C4-2B (cell line): ENCODE data around the gene PCDHGA2.

ENCODE experiments used
- H3K27ac ChIP-seq: fragments of 450-650 bp; 2 replicates; pipeline ENCODE4 v1.5.1; 2017
- ZFX ChIP-seq: fragments of 450-650 bp; IDR thresholded peaks from 2 replicates; pipeline ENCODE4 v1.6.1; 2017
- TF ChIP-seq, protein P1 (sequence below): fragments of 450-650 bp; conservative IDR thresholded peaks from 2 replicates; pipeline ENCODE4 v1.5.1; 2017; ENCODE audit warnings: mild to moderate bottlenecking

PCDHGA2 gene

DNA sequence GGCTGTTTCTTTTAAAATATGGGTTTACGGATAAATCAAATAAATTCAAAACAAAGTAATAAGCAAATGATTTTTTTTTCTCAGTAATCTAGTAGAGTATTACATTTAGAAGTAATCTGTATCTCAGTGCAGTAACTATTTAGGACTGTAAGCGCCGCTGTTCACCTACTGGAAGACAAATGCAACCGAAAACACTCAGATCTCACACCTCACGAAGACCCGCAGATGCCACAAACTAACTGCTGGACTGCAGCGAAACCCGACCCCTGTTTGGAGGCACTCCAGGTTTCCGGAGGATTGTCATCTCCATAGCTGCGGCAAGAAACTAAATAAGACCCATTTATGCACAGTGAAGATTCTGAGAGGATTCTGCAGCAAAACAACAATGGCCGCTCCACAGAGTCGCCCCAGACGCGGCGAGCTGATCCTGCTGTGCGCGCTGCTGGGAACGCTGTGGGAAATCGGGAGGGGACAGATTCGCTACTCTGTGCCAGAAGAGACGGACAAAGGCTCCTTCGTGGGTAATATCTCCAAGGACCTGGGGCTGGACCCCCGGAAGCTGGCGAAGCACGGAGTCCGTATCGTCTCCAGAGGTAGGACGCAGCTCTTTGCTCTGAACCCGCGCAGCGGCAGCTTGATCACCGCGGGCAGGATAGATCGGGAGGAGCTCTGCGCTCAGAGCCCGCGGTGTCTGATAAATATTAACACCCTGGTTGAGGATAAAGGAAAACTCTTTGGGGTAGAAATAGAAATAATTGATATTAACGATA is 54.1 kb downstream of the PCDHGA2 start, which contains the start of gene PCDHGA8:
PCDHGA8 (plus strand) TSS at position 205 of the 770 bp plus-strand sequence; CDS start at position 386, 181 bp downstream.
- H3K27ac ChIP-seq: no peak within 1 kb of the TSS
- TF ChIP-seq ZFX: no peak
- TF ChIP-seq, protein P1, sequence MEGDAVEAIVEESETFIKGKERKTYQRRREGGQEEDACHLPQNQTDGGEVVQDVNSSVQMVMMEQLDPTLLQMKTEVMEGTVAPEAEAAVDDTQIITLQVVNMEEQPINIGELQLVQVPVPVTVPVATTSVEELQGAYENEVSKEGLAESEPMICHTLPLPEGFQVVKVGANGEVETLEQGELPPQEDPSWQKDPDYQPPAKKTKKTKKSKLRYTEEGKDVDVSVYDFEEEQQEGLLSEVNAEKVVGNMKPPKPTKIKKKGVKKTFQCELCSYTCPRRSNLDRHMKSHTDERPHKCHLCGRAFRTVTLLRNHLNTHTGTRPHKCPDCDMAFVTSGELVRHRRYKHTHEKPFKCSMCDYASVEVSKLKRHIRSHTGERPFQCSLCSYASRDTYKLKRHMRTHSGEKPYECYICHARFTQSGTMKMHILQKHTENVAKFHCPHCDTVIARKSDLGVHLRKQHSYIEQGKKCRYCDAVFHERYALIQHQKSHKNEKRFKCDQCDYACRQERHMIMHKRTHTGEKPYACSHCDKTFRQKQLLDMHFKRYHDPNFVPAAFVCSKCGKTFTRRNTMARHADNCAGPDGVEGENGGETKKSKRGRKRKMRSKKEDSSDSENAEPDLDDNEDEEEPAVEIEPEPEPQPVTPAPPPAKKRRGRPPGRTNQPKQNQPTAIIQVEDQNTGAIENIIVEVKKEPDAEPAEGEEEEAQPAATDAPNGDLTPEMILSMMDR: peak; percentile 88
